CD4-positive, alpha-beta T cell treated with Interleukin-4 for 4 hours (primary cell): ENCODE measurements around the gene VAV1.
A peak's percentile ranks its signal among the peaks of the same experiment; 100 is the strongest.
"Not testable (repeated sequence)": the region's sequence is repeated elsewhere in the genome, so short reads cannot be mapped to it uniquely, and the experiment has no call there.

Source experiments
- DNase-seq: peaks from one replicate; pipeline ENCODE4 v3.0.0-alpha.2; 2020

VAV1 gene

GRCh38 chr19:6737284-6737872 lies 35.1 kb upstream of the VAV1 start, which contains the start of gene GPR108:
Gene GPR108 (minus strand): TSS chr19:6737580. CDS start chr19:6737576, 4 bp downstream.
- peak; percentile 100 for DNase-seq

GRCh38 chr19:6737873-6738786 lies 34.4 kb upstream of the VAV1 start:
- peak; percentile 81 for DNase-seq

GRCh38 chr19:6738787-6739389 lies 33.6 kb upstream of the VAV1 start:
- DNase-seq: peak; percentile 8

GRCh38 chr19:6739390-6739882 lies 33.1 kb upstream of the VAV1 start, which contains the start of gene TRIP10:
Gene TRIP10 (plus strand): TSS chr19:6739680. CDS start chr19:6739762, 82 bp downstream.
- DNase-seq: peak; percentile 77

- no peak for DNase-seq
Observed at GRCh38 chr19:6739883-6740588, 32.5 kb upstream of the VAV1 start.

- no peak for DNase-seq
Observed at GRCh38 chr19:6740589-6741343, 31.7 kb upstream of the VAV1 start.

GRCh38 chr19:6743066-6743465 lies 29.4 kb upstream of the VAV1 start:
- no peak for DNase-seq

- no peak for DNase-seq
Observed at GRCh38 chr19:6743714-6744380, 28.7 kb upstream of the VAV1 start.

- no peak for DNase-seq
Observed at GRCh38 chr19:6744381-6745301, 27.9 kb upstream of the VAV1 start.

GRCh38 chr19:6745965-6746364 lies 26.5 kb upstream of the VAV1 start:
- no peak for DNase-seq

- not testable (repeated sequence) for DNase-seq
Observed at GRCh38 chr19:6748543-6748942, 24.0 kb upstream of the VAV1 start.

GRCh38 chr19:6750062-6750461 lies 22.4 kb upstream of the VAV1 start:
- DNase-seq: no peak

- no peak for DNase-seq
Observed at GRCh38 chr19:6751189-6751588, 21.3 kb upstream of the VAV1 start.

GRCh38 chr19:6752256-6753177 lies 20.0 kb upstream of the VAV1 start:
- no peak for DNase-seq

GRCh38 chr19:6753178-6754031 lies 19.1 kb upstream of the VAV1 start:
- peak; percentile 59 for DNase-seq

- no peak for DNase-seq
Observed at GRCh38 chr19:6754136-6754535, 18.4 kb upstream of the VAV1 start.

GRCh38 chr19:6754653-6755463 lies 17.6 kb upstream of the VAV1 start:
- no peak for DNase-seq
